Measurements from ENCODE around the gene TMEM156.

The TMEM156 gene

DNA sequence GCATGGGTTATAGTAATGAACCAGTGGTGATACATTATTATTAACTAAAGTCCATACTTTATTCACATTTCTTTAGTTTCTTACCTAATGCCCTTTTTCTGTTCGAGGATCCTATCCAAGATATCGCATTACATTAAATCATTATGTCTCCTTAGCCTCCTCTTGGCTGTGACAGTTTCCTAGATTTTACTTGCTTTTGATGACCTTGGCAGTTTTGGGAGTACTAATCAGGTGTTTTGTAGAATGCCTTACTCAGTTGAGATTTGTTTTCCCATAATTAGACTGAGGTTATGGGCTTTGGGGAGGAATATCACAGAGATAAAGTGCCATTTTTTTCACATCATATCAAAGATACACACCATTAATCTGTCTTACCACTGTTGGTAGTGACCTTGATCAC is 34.8 kb upstream of the TMEM156 start:
- no peak overlapping the region for H3K4me3 ChIP-seq (ENCODE audit: low read depth, low read length)
- H3K27ac ChIP-seq (ENCODE audit: extremely low read depth, low read depth, low read length) = no peak overlapping the region
- CTCF ChIA-PET = interaction anchor here (0.6 to 0.7 kb wide), 2 partner anchors 18 to 165 kb away, joined by 3 read pairs; no protein-coding TSS in a partner anchor
- no peaks in the 10 kb centered on the region for H3K9me3 ChIP-seq (ENCODE audit: control insufficient read depth, insufficient read depth, low read depth, low read length)
- POLR2A ChIA-PET = no interaction called here
- 0 out of 2 replicates have a peak, but pooled peaks have one; percentile 14 for TF ChIP-seq ZNF10 (tag by site-specific recombination; IDR thresholded peaks at IDR 0.05)
- TF ChIP-seq AEBP2 (tag by site-specific recombination; IDR thresholded peaks at IDR 0.05; ENCODE audit: borderline replicate concordance) = no peak
- H3K4me1 ChIP-seq (ENCODE audit: control insufficient read depth, insufficient read depth, low read length) = no peaks in the 10 kb centered on the region
- H3K36me3 ChIP-seq (ENCODE audit: control insufficient read depth in 2 of 2, insufficient read depth in 1 of 2, low read length in 2 of 2) = no peaks in the 10 kb centered on the region

- Histone ChIP-seq H3K4me1 (ENCODE audit: control insufficient read depth, insufficient read depth, low read length) (no peaks in the 10 kb centered on the region), H3K36me3 (ENCODE audit: control insufficient read depth in 2 of 2, insufficient read depth in 1 of 2, low read length in 2 of 2) (no peaks in the 10 kb centered on the region), H3K4me3 (ENCODE audit: low read depth, low read length) (no peak overlapping the region), H3K9me3 (ENCODE audit: control insufficient read depth, insufficient read depth, low read depth, low read length) (no peaks in the 10 kb centered on the region), H3K27ac (ENCODE audit: extremely low read depth, low read depth, low read length) (no peak overlapping the region)
- TF ChIP-seq ZNF692 (tag by site-specific recombination; IDR thresholded peaks at IDR 0.05) (no peak), YY1 (tag by site-specific recombination; IDR thresholded peaks at IDR 0.05) (no peak), ZNF202 (tag by site-specific recombination; IDR thresholded peaks at IDR 0.05; ENCODE audit: borderline replicate concordance) (no peak), ZNF426 (tag by site-specific recombination; IDR thresholded peaks at IDR 0.05) (no peak), ZNF354C (tag by site-specific recombination; IDR thresholded peaks at IDR 0.05; ENCODE audit: borderline replicate concordance, low read depth) (no peak), PBX3 (CRISPR knock-in tag; IDR thresholded peaks at IDR 0.05) (no peak), ZNF837 (tag by site-specific recombination; IDR thresholded peaks at IDR 0.05) (no peak), ZNF433 (tag by site-specific recombination; IDR thresholded peaks at IDR 0.05; ENCODE audit: low read depth) (no peak), KLF1 (tag by site-specific recombination; IDR thresholded peaks at IDR 0.05) (no peak), PRDM10 (tag by site-specific recombination; IDR thresholded peaks at IDR 0.05) (no peak), MZF1 (tag by site-specific recombination; IDR thresholded peaks at IDR 0.05; ENCODE audit: borderline replicate concordance) (no peak), ZNF37A (tag by site-specific recombination; IDR thresholded peaks at IDR 0.05) (no peak), ZNF138 (tag by site-specific recombination; IDR thresholded peaks at IDR 0.05; ENCODE audit: borderline replicate concordance) (no peak), ZNF830 (tag by site-specific recombination; IDR thresholded peaks at IDR 0.05; ENCODE audit: low read depth) (no peak), ZBTB7A (tag by site-specific recombination; IDR thresholded peaks at IDR 0.05; ENCODE audit: low read depth) (no peak), ZBTB8A (tag by site-specific recombination; IDR thresholded peaks at IDR 0.05) (no peak), WT1 (tag by site-specific recombination; IDR thresholded peaks at IDR 0.05) (no peak), MEIS1 (CRISPR knock-in tag; IDR thresholded peaks at IDR 0.05; ENCODE audit: borderline replicate concordance) (no peak)
- ChIA-PET CTCF (no interaction called here), POLR2A (no interaction called here)
These were observed 34.2 kb upstream of the TMEM156 start for GRCh38 chr4:39066371-39066770.
